Heart right ventricle (tissue), 16 donors: ENCODE data around the gene CHTOP. TPM values are rescaled to one million over a fixed set of nuclear protein-coding genes. Genes with fewer than 3 reads are reported as not detected.
A peak's percentile ranks its signal among the peaks of the same experiment; 100 is the strongest.

ENCODE experiments used
- ATAC-seq, 8 donors: fragments of 200-7000 bp; cut with Tn5 transposase; one replicate each; pipeline ENCODE4 v1.9.1; 2020; ENCODE audit warnings: mild to moderate bottlenecking in 8 of 8, moderate library complexity in 8 of 8, moderate number of reproducible peaks in 1 of 8
- DNase-seq, 2 donors: peaks; one replicate each; pipeline ENCODE4 v3.0.0-alpha.2; 2020
- H3K27ac ChIP-seq, 10 donors: fragments of 200-600 bp; sonication (generic) in 2 of 10; one replicate each; pipeline versions ENCODE4 v1.5.0 to v1.8.0; 2020 to 2022; ENCODE audit warnings: mild to moderate bottlenecking in 3 of 10
- H3K27me3 ChIP-seq, 7 donors: fragments of 200-600 bp; one replicate each; pipeline ENCODE4 v1.8.0; 2021 to 2022; ENCODE audit warnings: mild to moderate bottlenecking in 2 of 7
- H3K36me3 ChIP-seq, 9 donors: fragments of 200-600 bp; sonication (generic) in 1 of 9; one replicate each; pipeline versions ENCODE4 v1.5.0 to v1.8.0; 2020 to 2022; ENCODE audit warnings: mild to moderate bottlenecking in 2 of 9
- H3K4me1 ChIP-seq, 9 donors: fragments of 200-600 bp; sonication (generic) in 1 of 9; one replicate each; pipeline versions ENCODE4 v1.5.0 to v1.8.0; 2020 to 2022; ENCODE audit warnings: mild to moderate bottlenecking in 4 of 9
- H3K4me3 ChIP-seq, 10 donors: fragments of 200-600 bp; sonication (generic) in 2 of 10; one replicate each; pipeline versions ENCODE4 v1.5.0 to v1.8.0; 2020 to 2022; ENCODE audit warnings: mild to moderate bottlenecking in 7 of 10, moderate library complexity in 2 of 10
- H3K9me3 ChIP-seq, 11 donors: fragments of 200-600 bp in 10 of 11; sonication (generic) in 2 of 11; one replicate each; pipeline versions ENCODE4 v1.5.0 to v1.8.0; 2013 to 2022; ENCODE audit warnings: mild to moderate bottlenecking in 2 of 11, control low read depth in 1 of 11, moderate library complexity in 1 of 11
- WGBS, 2 donors: extraction: QIAGEN DNeasy Blood & Tissue Kit; methylation state at CpG; one replicate each; pipeline ENCODE4 v1.1.7; 2013; ENCODE audit warnings: inconsistent platforms in 1 of 2; 5-methylcytosine and 5-hydroxymethylcytosine counted together
- intact Hi-C, 10 donors: fragments of 100-400 bp; cut with DNase I; formaldehyde crosslinking; loops; one replicate each; pipeline versions ENCODE4 v1.11.1 to v1.14.2; 2022
- long read RNA-seq, 3 donors: library from polyadenylated mRNA; unstranded; transcript quantifications; one replicate each; pipeline ENCODE4 v2.0.0, GENCODE V29; 2020 to 2021
- polyA plus RNA-seq, 2 donors: library from polyadenylated mRNA; stranded (reverse); fragments of 200-250 nt; gene quantifications; one replicate each; pipeline ENCODE4 v1.2.3, GENCODE V29; 2013
- total RNA-seq, 10 donors: library from RNA; stranded (reverse); fragmentation: NEBNext Ultra II Directional in 3 of 10; extraction: Animal tissue kit (Norgen Biotek cat#: 25700) in 3 of 10; gene quantifications; one replicate each; pipeline versions ENCODE4 v1.2.1 to v1.2.4, GENCODE V29; 2021 to 2023
- TF ChIP-seq, protein P1 (sequence below), 9 donors: fragments of 200-600 bp; sonication (generic) in 2 of 9; IDR thresholded peaks; one replicate each; pipeline versions ENCODE4 v1.5.0 to v1.8.0; 2021 to 2022; ENCODE audit warnings: antibody characterized with exemption in 9 of 9, mild to moderate bottlenecking in 5 of 9, moderate library complexity in 1 of 9
- donor health status: Arrhythmogenic right ventricular cardiomyopathy.
- donor health status: ischemic (EF 13 %, LVEDD 7.1; RV severe dilation, severe dysfunction).
- donor health status: healthy with polysubstance abuse.
- donor health status: DM: no; HTN: yes; CAD: no.
- donor health status: DM: no; HTN: no; CAD: no.
- donor health status: ischemic (EF 25% LVEDD 6.9; RV normal size, moderate dysfunction).
- donor health status: ischemic (EF 25% LVEDD 5.7; RV mildly dilated, moderate dysfunction).
- donor health status: healthy.
- donor health status: DM: yes; HTN: yes; CAD: no.
- donor health status: Ischemic cardiomyopathy.
- donor health status: ischemic (EF 35%, LVEDD 5.7; RV mildly dilated, moderate dysfunction).
- donor health status: nonischemic (EF 11% LVEDD 7.7; RV severe dilation, severe dysfunction).
- donor health status: DM: yes; HTN: yes; CAD: no.
- donor health status: PGD.
- donor health status: ischemic (EF 29% LVEDD 5.4; RV normal size, mild dysfunction).
- donor health status: nonischemic (EF 23%, LVEDD 6.1; RV moderate dilation, normal function).

CHTOP gene, protein sequence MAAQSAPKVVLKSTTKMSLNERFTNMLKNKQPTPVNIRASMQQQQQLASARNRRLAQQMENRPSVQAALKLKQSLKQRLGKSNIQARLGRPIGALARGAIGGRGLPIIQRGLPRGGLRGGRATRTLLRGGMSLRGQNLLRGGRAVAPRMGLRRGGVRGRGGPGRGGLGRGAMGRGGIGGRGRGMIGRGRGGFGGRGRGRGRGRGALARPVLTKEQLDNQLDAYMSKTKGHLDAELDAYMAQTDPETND
- total RNA-seq, result 10 to 100 TPM; 67.4 to 95.5 (median 77.8) TPM
- 10 to 100 TPM; 61.6 to 76.2 TPM for polyA plus RNA-seq
- long read RNA-seq, donor 1, transcript CHTOP-204 (6 exons, 2,096 nt), result major isoform, 26 of 75 reads
- long read RNA-seq, donor 1, transcript CHTOP-203 (6 exons, 2,165 nt), result minor isoform, 14 of 75 reads
- long read RNA-seq, donor 1, partial matches to known transcripts, result 8 of 75 reads
- long read RNA-seq, donor 1, other reads (novel, unspliced or antisense), result 25 of 75 reads
- long read RNA-seq, donor 2, transcript CHTOP-203 (6 exons, 2,165 nt), result minor isoform, 22 of 93 reads
- long read RNA-seq, donor 2, transcript CHTOP-204 (6 exons, 2,096 nt), result major isoform, 23 of 93 reads
- long read RNA-seq, donor 2, partial matches to known transcripts, result 5 of 93 reads
- long read RNA-seq, donor 2, other reads (novel, unspliced or antisense), result 39 of 93 reads
- long read RNA-seq, donor 3, transcript CHTOP-204 (6 exons, 2,096 nt), result minor isoform, 43 of 163 reads
- long read RNA-seq, donor 3, transcript CHTOP-203 (6 exons, 2,165 nt), result major isoform, 62 of 163 reads
- long read RNA-seq, donor 3, partial matches to known transcripts, result 6 of 163 reads
- long read RNA-seq, donor 3, other reads (novel, unspliced or antisense), result 44 of 163 reads

- Histone ChIP-seq H3K27ac (peak within 1 kb of the TSS; percentile 98 to 100 (median 100)), H3K4me3 (peak within 1 kb of the TSS; percentile 67 to 95 (median 90)), H3K27me3 (no peaks in the 10 kb centered on the region), H3K9me3 (no peaks in the 10 kb centered on the region), H3K4me1 (peaks cover 10 to 88% (median 66%) of the 10 kb centered on the region in 9 donors), H3K36me3 (peaks cover 0 to 38% (median 19%) of the 10 kb centered on the region in 9 donors)
- ATAC-seq (peak; percentile 91 to 96 (median 94)), DNase-seq (peak; percentile 96 to 98)
- intact Hi-C loops, result loop anchor here in 2 of 10 donors (2.0 to 5.0 kb wide), 2 partner anchors 33 to 37 kb away; partner anchors contain the start of gene ILF2 (in 1 of the 2)
- TF ChIP-seq, protein P1, sequence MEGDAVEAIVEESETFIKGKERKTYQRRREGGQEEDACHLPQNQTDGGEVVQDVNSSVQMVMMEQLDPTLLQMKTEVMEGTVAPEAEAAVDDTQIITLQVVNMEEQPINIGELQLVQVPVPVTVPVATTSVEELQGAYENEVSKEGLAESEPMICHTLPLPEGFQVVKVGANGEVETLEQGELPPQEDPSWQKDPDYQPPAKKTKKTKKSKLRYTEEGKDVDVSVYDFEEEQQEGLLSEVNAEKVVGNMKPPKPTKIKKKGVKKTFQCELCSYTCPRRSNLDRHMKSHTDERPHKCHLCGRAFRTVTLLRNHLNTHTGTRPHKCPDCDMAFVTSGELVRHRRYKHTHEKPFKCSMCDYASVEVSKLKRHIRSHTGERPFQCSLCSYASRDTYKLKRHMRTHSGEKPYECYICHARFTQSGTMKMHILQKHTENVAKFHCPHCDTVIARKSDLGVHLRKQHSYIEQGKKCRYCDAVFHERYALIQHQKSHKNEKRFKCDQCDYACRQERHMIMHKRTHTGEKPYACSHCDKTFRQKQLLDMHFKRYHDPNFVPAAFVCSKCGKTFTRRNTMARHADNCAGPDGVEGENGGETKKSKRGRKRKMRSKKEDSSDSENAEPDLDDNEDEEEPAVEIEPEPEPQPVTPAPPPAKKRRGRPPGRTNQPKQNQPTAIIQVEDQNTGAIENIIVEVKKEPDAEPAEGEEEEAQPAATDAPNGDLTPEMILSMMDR (IDR thresholded peaks at IDR 0.05), result no peak
- 1 to 2% methylated on average over 65 of the region's 65 CpGs for WGBS, 2 donors
Measured at GRCh38 chr1:153633754-153634665, at the start of gene CHTOP. Gene CHTOP, plus strand, starts transcription at chr1:153634066. Its CDS starts 2,523 bp downstream, at chr1:153636589.

GRCh38 chr1:153585006-153585405 is 48.9 kb upstream of the CHTOP start:
- no peak for ATAC-seq
- no peaks in the 10 kb centered on the region for H3K36me3 ChIP-seq
- H3K27me3 ChIP-seq, result no peaks in the 10 kb centered on the region
- 83 to 84% methylated on average over 1 of the region's 1 CpG for WGBS, 2 donors
- H3K4me1 ChIP-seq, result peaks cover 0 to 9% (median 0%) of the 10 kb centered on the region in 9 donors
- H3K4me3 ChIP-seq, result no peak overlapping the region
- H3K9me3 ChIP-seq, result no peaks in the 10 kb centered on the region
- TF ChIP-seq, protein P1 (IDR thresholded peaks at IDR 0.05), result no peak
- intact Hi-C loops, result loop anchor here in 1 of 10 donors (5.0 kb wide), 1 partner anchor 218 kb away; no protein-coding TSS in a partner anchor
- H3K27ac ChIP-seq, result no peak overlapping the region
- no peak for DNase-seq

- intact Hi-C loops, result loop anchor here in 1 of 10 donors (5.0 kb wide), 1 partner anchor 219 kb away; no protein-coding TSS in a partner anchor
- no peak overlapping the region for H3K4me3 ChIP-seq
- no peaks in the 10 kb centered on the region for H3K36me3 ChIP-seq
- no peaks in the 10 kb centered on the region for H3K9me3 ChIP-seq
- ATAC-seq (no peak), DNase-seq (no peak)
- peaks cover 0 to 9% (median 0%) of the 10 kb centered on the region in 9 donors for H3K4me1 ChIP-seq
- no peaks in the 10 kb centered on the region for H3K27me3 ChIP-seq
- no peak overlapping the region for H3K27ac ChIP-seq
- TF ChIP-seq, protein P1 (IDR thresholded peaks at IDR 0.05), result no peak
- WGBS, 2 donors, result 44 to 55% methylated on average over 1 of the region's 1 CpG
Measured at GRCh38 chr1:153586347-153586746, 47.5 kb upstream of the CHTOP start.
